B cell (primary cell): ENCODE measurements around the gene LAP3. TPM values are rescaled to one million over a fixed set of nuclear protein-coding genes. Genes with fewer than 3 reads are reported as not detected.

Source experiments
- ATAC-seq: fragments of 200-7000 bp; cut with Tn5 transposase; one replicate; pipeline ENCODE4 v1.10.0; 2021; ENCODE audit warnings: low read depth, mild to moderate bottlenecking, moderate number of reproducible peaks, moderate library complexity
- CTCF ChIA-PET: fragments of 350-600 bp; sonication (Branson Sonifier 250); formaldehyde crosslinking; loops from one replicate; lab custom pipeline; 2021; ENCODE audit warnings: antibody characterized with exemption, inconsistent platforms; lab: Charles Lee
- POLR2A ChIA-PET: fragments of 350-600 bp; sonication (Branson Sonifier 250); formaldehyde crosslinking; loops from one replicate; lab custom pipeline; 2021; ENCODE audit warnings: antibody characterized with exemption; lab: Charles Lee
- DNase-seq: peaks from one replicate; pipeline ENCODE4 v3.0.0; 2013
- H2AFZ ChIP-seq: 2 replicates; pipeline ENCODE4 v1.6.1; 2012; ENCODE audit warnings: mild to moderate bottlenecking, low read depth, low read length; ENCODE audit not compliant: insufficient read depth, poor library complexity, severe bottlenecking
- H3K27ac ChIP-seq, 2 donors: 1 replicate in 1 of 2; 2 replicates in 1 of 2; pipeline ENCODE4 v1.5.1; 2012 to 2013; ENCODE audit warnings: low read length in 2 of 2, mild to moderate bottlenecking in 2 of 2, moderate library complexity in 1 of 2
- H3K27me3 ChIP-seq, 4 experiments: fragments of 200-600 bp in 1 of 4; sonication (generic) in 1 of 4; replicated peaks in 1 of 4; 1 replicate in 2 of 4; 2 replicates in 2 of 4; pipeline versions ENCODE4 v1.6.1 to v1.7.0; 2013 to 2016; ENCODE audit warnings: low read length in 3 of 4, mild to moderate bottlenecking in 2 of 4, mixed read lengths in 1 of 4, moderate library complexity in 1 of 4; ENCODE audit not compliant: insufficient read depth in 4 of 4, control insufficient read depth in 3 of 4; ENCODE audit errors: control extremely low read depth in 1 of 4
- H3K36me3 ChIP-seq, 2 experiments: replicated peaks in 1 of 2; 1 replicate in 1 of 2; 2 replicates in 1 of 2; pipeline versions ENCODE4 v1.6.1 to v1.7.1; 2013; ENCODE audit warnings: low read length in 1 of 2; ENCODE audit not compliant: insufficient read depth in 2 of 2, control insufficient read depth in 1 of 2; ENCODE audit errors: control extremely low read depth in 1 of 2, extremely low read depth in 1 of 2
- H3K4me1 ChIP-seq, 2 donors: fragments of 200-600 bp in 1 of 2; sonication (generic) in 1 of 2; 1 replicate in 1 of 2; 2 replicates in 1 of 2; pipeline versions ENCODE4 v1.5.1 to v1.6.1; 2013 to 2017; ENCODE audit warnings: low read length in 2 of 2; ENCODE audit not compliant: control insufficient read depth in 2 of 2, insufficient read depth in 2 of 2
- H3K4me2 ChIP-seq: replicated peaks from 2 replicates; pipeline ENCODE3; 2012; ENCODE audit warnings: mild to moderate bottlenecking, low read depth, low read length; ENCODE audit not compliant: poor library complexity, severe bottlenecking
- H3K4me3 ChIP-seq, 5 experiments: fragments of 200-600 bp in 1 of 5; sonication (generic) in 1 of 5; 1 replicate in 3 of 5; 2 replicates in 2 of 5; pipeline versions ENCODE4 v1.5.1 to v1.7.0; 2011 to 2016; ENCODE audit warnings: low read length in 4 of 5, mild to moderate bottlenecking in 4 of 5, low read depth in 2 of 5, control low read depth in 1 of 5, moderate library complexity in 1 of 5; ENCODE audit not compliant: insufficient read depth in 1 of 5; ENCODE audit errors: control extremely low read depth in 1 of 5, extremely low read depth in 1 of 5
- H3K79me2 ChIP-seq: fragments of 200-600 bp; sonication (generic); one replicate; pipeline ENCODE4 v1.6.0; 2016; ENCODE audit warnings: low read length; ENCODE audit not compliant: control insufficient read depth, insufficient read depth
- H3K9ac ChIP-seq: fragments of 200-600 bp; sonication (generic); 2 replicates; pipeline ENCODE4 v1.6.1; 2017; ENCODE audit warnings: mild to moderate bottlenecking, low read length, moderate library complexity
- H3K9me3 ChIP-seq, 3 donors: one replicate each; pipeline versions ENCODE4 v1.6.1 to v1.7.1; 2013; ENCODE audit warnings: low read length in 2 of 3; ENCODE audit not compliant: control insufficient read depth in 2 of 3, insufficient read depth in 1 of 3; ENCODE audit errors: control extremely low read depth in 1 of 3
- H4K20me1 ChIP-seq: 2 replicates; pipeline ENCODE4 v1.6.0; 2012; ENCODE audit warnings: mild to moderate bottlenecking, low read length; ENCODE audit not compliant: insufficient read depth, control insufficient read depth, poor library complexity, severe bottlenecking
- H3K27ac Mint-ChIP-seq: one replicate; pipeline ENCODE4 v1.8.0; 2021; ENCODE audit warnings: mixed read lengths
- H3K27me3 Mint-ChIP-seq: one replicate; pipeline ENCODE4 v1.8.0; 2021; ENCODE audit warnings: mixed read lengths
- H3K4me1 Mint-ChIP-seq: one replicate; pipeline ENCODE4 v1.8.0; 2021; ENCODE audit warnings: mixed read lengths
- H3K4me3 Mint-ChIP-seq: one replicate; pipeline ENCODE4 v1.8.0; 2021; ENCODE audit warnings: mixed read lengths
- H3K9me3 Mint-ChIP-seq: one replicate; pipeline ENCODE4 v1.8.0; 2022; ENCODE audit warnings: mixed read lengths; ENCODE audit not compliant: insufficient read depth
- EZH2 ChIP-seq: IDR thresholded peaks from 2 replicates; pipeline ENCODE4 v1.6.1; 2012; ENCODE audit warnings: borderline replicate concordance, low read depth, mild to moderate bottlenecking, moderate library complexity, low read length; ENCODE audit not compliant: insufficient read depth, poor library complexity, severe bottlenecking
- WGBS: methylation state at CpG from one replicate; pipeline ENCODE4 v1.1.5; 2013; ENCODE audit warnings: missing lambda C conversion rate; ENCODE audit not compliant: insufficient coverage; 5-methylcytosine and 5-hydroxymethylcytosine counted together
- intact Hi-C: fragments of 100-400 bp; cut with micrococcal nuclease; formaldehyde crosslinking; loops from one replicate; pipeline ENCODE4 v1.10.0; 2022
- polyA plus RNA-seq: library from polyadenylated mRNA; depleted of rRNA; stranded (reverse); fragments of >200 nt; gene quantifications from 2 replicates; pipeline ENCODE4 v1.2.3, GENCODE V29; 2012
- total RNA-seq, 2 donors: library from RNA; stranded (reverse); fragments of 120-200 nt in 1 of 2; gene quantifications; 1 replicate in 1 of 2; 2 replicates in 1 of 2; pipeline versions ENCODE4 v1.2.3 to v1.2.4, GENCODE V29; 2013 to 2022
- TF ChIP-seq, protein P1 (sequence below): fragments of 200-600 bp; IDR thresholded peaks from one replicate; pipeline ENCODE4 v1.8.0; 2022; ENCODE audit warnings: antibody characterized with exemption, mild to moderate bottlenecking

LAP3 gene
- total and polyA plus RNA-seq, 2 donors (not counting 1 experiment from before 2014, with no cell fraction given): 18.4 to 30.1 TPM

DNA sequence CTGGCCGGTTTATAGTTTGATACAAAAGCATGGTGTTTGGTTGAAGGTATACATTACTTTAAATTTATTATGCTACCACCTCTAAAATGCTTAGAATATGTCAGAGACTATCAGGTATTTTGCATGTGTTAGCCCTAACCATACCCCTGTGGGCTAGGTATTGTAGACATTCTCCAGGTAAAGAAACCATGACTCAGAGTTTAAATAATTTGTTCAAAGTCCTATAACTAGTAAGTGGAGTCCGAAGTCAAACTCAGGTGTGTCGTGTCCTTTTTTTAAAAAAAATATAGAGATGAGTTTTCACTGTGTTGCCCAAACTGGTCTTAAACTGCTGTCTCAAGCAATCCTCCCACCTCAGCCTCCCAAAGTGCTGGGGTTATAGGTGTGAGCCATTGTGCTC lies 12.4 kb downstream of the LAP3 start:
- H3K27ac Mint-ChIP-seq: no peak overlapping the region
- no peak for ATAC-seq
- Histone ChIP-seq H2AFZ (no peak overlapping the region), H3K4me1 (peaks cover 0 to 9% of the 10 kb centered on the region in 2 donors), H3K27ac (no peak overlapping the region), H3K79me2 (no peaks in the 10 kb centered on the region), H3K27me3 (no peaks in the 10 kb centered on the region), H3K9ac (no peak overlapping the region), H3K4me3 (no peak overlapping the region), H3K4me2 (no peak overlapping the region), H3K9me3 (no peaks in the 10 kb centered on the region), H4K20me1 (peaks cover 6% of the 10 kb centered on the region), H3K36me3 (peaks cover 0 to 62% of the 10 kb centered on the region in 2 experiments)
- no peaks in the 10 kb centered on the region for H3K27me3 Mint-ChIP-seq
- H3K9me3 Mint-ChIP-seq: no peaks in the 10 kb centered on the region
- no CpG with 5 or more reads among the region's 3 CpGs for WGBS
- no peak for DNase-seq
- H3K4me1 Mint-ChIP-seq: peaks cover 23% of the 10 kb centered on the region
- H3K4me3 Mint-ChIP-seq: no peak overlapping the region
- POLR2A ChIA-PET: no interaction called here
- intact Hi-C loops: no loop called here
- CTCF ChIA-PET: no interaction called here
- TF ChIP-seq, protein P1, sequence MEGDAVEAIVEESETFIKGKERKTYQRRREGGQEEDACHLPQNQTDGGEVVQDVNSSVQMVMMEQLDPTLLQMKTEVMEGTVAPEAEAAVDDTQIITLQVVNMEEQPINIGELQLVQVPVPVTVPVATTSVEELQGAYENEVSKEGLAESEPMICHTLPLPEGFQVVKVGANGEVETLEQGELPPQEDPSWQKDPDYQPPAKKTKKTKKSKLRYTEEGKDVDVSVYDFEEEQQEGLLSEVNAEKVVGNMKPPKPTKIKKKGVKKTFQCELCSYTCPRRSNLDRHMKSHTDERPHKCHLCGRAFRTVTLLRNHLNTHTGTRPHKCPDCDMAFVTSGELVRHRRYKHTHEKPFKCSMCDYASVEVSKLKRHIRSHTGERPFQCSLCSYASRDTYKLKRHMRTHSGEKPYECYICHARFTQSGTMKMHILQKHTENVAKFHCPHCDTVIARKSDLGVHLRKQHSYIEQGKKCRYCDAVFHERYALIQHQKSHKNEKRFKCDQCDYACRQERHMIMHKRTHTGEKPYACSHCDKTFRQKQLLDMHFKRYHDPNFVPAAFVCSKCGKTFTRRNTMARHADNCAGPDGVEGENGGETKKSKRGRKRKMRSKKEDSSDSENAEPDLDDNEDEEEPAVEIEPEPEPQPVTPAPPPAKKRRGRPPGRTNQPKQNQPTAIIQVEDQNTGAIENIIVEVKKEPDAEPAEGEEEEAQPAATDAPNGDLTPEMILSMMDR: no peak
- no peak for TF ChIP-seq EZH2

DNA sequence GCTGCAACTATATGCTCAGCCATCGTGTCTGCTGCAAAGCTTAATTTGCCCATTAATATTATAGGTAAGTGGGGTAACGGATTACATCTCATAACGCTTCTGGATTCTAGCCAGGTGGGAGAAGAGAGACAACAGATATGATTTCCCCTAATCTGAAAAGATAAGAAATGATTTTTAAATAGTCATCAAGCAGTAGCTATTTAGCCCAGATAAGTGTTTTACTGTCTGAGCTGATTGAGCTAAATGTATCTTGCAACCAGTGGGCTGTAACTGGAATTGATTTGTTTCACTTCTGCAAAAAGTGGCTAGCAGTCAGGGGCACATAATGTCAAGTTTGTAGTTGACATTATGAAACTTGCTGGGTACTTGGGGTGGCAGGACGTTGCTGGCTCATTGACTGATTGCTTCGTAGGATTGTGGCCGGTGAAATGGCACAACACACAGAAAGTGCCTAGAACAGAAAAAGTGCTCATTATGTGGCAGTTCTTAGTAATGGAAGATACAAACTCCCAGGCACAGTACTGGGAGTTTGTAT lies 18.5 kb downstream of the LAP3 start:
- WGBS: 0% methylated on average over 2 of the region's 6 CpGs
- Histone ChIP-seq H3K36me3 (peaks cover 12 to 52% of the 10 kb centered on the region in 2 experiments), H3K4me1 (peaks cover 16 to 28% of the 10 kb centered on the region in 2 donors), H3K27me3 (no peaks in the 10 kb centered on the region), H3K9me3 (no peaks in the 10 kb centered on the region), H3K4me2 (peak overlapping the region; percentile 31), H3K27ac (no peak overlapping the region), H2AFZ (no peak overlapping the region), H3K9ac (peak overlapping the region; percentile 4), H4K20me1 (peaks cover 16% of the 10 kb centered on the region), H3K79me2 (no peaks in the 10 kb centered on the region), H3K4me3 (no peak overlapping the region)
- no peak for TF ChIP-seq EZH2
- TF ChIP-seq, protein P1: no peak
- ATAC-seq: peak; percentile 91
- no peaks in the 10 kb centered on the region for H3K27me3 Mint-ChIP-seq
- peak overlapping the region; percentile 50 for H3K27ac Mint-ChIP-seq
- ChIA-PET POLR2A (interaction anchor here (1.3 to 1.7 kb wide), 2 partner anchors 17 to 19 kb away, joined by 5 to 10 read pairs; partner anchors contain the start of gene MED28), CTCF (interaction anchor here (0.6 to 2.1 kb wide), 5 partner anchors 16 to 47 kb away, joined by 3 to 17 read pairs (median 9); partner anchors contain the start of genes LAP3 and MED28)
- peak; percentile 78 for DNase-seq
- H3K4me1 Mint-ChIP-seq: peaks cover 39% of the 10 kb centered on the region
- no peaks in the 10 kb centered on the region for H3K9me3 Mint-ChIP-seq
- intact Hi-C loops: loop anchor here (1.0 to 5.0 kb wide), 4 partner anchors 18 to 427 kb away; partner anchors contain the start of genes DCAF16, LAP3, LCORL and MED28
- H3K4me3 Mint-ChIP-seq: peak overlapping the region; percentile 55
